Esophagus squamous epithelium (tissue), 4 donors: ENCODE results near the gene SMYD3.

Experiments used
- CTCF ChIP-seq, 6 experiments: fragments of 450-650 bp in 4 of 6; fragments of 200-600 bp in 2 of 6; sonication (generic) in 2 of 6; IDR thresholded peaks; one replicate each; pipeline ENCODE4 v1.5.1; 2016 to 2019; ENCODE audit warnings: antibody characterized with exemption in 6 of 6, mild to moderate bottlenecking in 4 of 6, moderate library complexity in 4 of 6
- POLR2A ChIP-seq, 4 donors: fragments of 450-650 bp; IDR thresholded peaks; one replicate each; pipeline ENCODE4 v1.6.1; 2017; ENCODE audit warnings: antibody characterized with exemption in 4 of 4, mild to moderate bottlenecking in 4 of 4, moderate library complexity in 3 of 4

GRCh38 chr1:246318036-246318359 is 189.1 kb downstream of the SMYD3 start:
- TF ChIP-seq CTCF (IDR thresholded peaks at IDR 0.05) (no peak), POLR2A (IDR thresholded peaks at IDR 0.05) (no peak)
